Tibial nerve (tissue), 4 donors: Measurements from ENCODE around the gene ZFAND4. TPM values are rescaled to one million over a fixed set of nuclear protein-coding genes. Genes with fewer than 3 reads are reported as not detected.

Experiments used
- DNase-seq, 2 donors: peaks; one replicate each; pipeline ENCODE4 v3.0.0-alpha.2; 2019; ENCODE audit warnings: low spot score in 2 of 2
- H3K27ac ChIP-seq, 4 donors: fragments of 200-600 bp; sonication (generic) in 3 of 4; one replicate each; pipeline ENCODE4 v1.5.1; 2017 to 2019; ENCODE audit warnings: mild to moderate bottlenecking in 1 of 4
- H3K27me3 ChIP-seq, 2 donors: fragments of 200-600 bp; sonication (generic) in 1 of 2; one replicate each; pipeline versions ENCODE4 v1.5.1 to v1.6.0; 2017 to 2019
- H3K36me3 ChIP-seq, 3 donors: fragments of 200-600 bp; sonication (generic); one replicate each; pipeline ENCODE4 v1.5.1; 2018 to 2019
- H3K4me1 ChIP-seq, 4 donors: fragments of 200-600 bp; sonication (generic) in 3 of 4; one replicate each; pipeline ENCODE4 v1.5.1; 2017 to 2019
- H3K4me3 ChIP-seq, 4 donors: fragments of 200-600 bp; sonication (generic) in 3 of 4; one replicate each; pipeline ENCODE4 v1.5.1; 2017 to 2019; ENCODE audit warnings: mild to moderate bottlenecking in 1 of 4, moderate library complexity in 1 of 4
- H3K9me3 ChIP-seq, 4 donors: fragments of 200-600 bp; sonication (generic) in 3 of 4; one replicate each; pipeline ENCODE4 v1.5.1; 2017 to 2019
- EP300 ChIP-seq, 2 donors: sonication (generic); formaldehyde crosslinking; IDR thresholded peaks; one replicate each; pipeline ENCODE4 v1.6.1; 2017; ENCODE audit warnings: antibody characterized with exemption in 2 of 2, mild to moderate bottlenecking in 1 of 2
- POLR2A ChIP-seq, 2 donors: fragments of 450-650 bp; IDR thresholded peaks; one replicate each; pipeline ENCODE4 v1.6.1; 2017; ENCODE audit warnings: antibody characterized with exemption in 2 of 2, mild to moderate bottlenecking in 2 of 2, moderate library complexity in 2 of 2
- WGBS, 2 donors: methylation state at CpG; one replicate each; pipeline ENCODE4 v1.1.5; 2018; 5-methylcytosine and 5-hydroxymethylcytosine counted together
- total RNA-seq, 4 donors: library from RNA; depleted of rRNA; stranded (reverse); fragments of >200 nt; gene quantifications; one replicate each; pipeline ENCODE4 v1.1.0, GENCODE V29; 2016
- TF ChIP-seq, protein P1 (sequence below), 5 experiments: fragments of 200-600 bp in 3 of 5; fragments of 450-650 bp in 2 of 5; sonication (generic) in 3 of 5; IDR thresholded peaks; one replicate each; pipeline ENCODE4 v1.5.1; 2016 to 2019; ENCODE audit warnings: antibody characterized with exemption in 5 of 5, mild to moderate bottlenecking in 3 of 5, moderate library complexity in 2 of 5

The ZFAND4 gene
- total RNA-seq, 4 donors from 2014 or later, result 23.8 to 40.0 (median 32.1) TPM

DNA sequence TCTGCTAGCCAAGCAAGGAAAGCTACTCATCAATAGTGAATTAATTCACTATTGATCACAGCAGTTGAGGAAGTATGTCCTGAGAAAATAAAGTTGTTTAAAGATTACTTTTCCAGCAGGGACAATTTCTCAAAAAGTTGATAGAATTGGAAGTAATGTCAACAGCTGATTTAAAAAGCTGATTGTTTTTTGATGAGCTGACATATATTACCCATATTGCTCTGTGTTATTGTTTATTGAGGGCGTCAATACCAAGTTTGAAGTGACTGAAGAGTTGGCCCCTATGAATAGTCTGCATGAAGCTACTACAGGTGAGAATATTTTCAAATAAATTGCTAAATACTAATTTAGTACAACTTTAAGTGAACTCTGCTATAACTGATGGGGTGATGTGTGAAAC is 28.0 kb downstream of the ZFAND4 start:
- H3K27ac ChIP-seq, result no peak overlapping the region
- H3K36me3 ChIP-seq, result peaks cover 0 to 34% (median 0%) of the 10 kb centered on the region in 3 donors
- TF ChIP-seq, protein P1, sequence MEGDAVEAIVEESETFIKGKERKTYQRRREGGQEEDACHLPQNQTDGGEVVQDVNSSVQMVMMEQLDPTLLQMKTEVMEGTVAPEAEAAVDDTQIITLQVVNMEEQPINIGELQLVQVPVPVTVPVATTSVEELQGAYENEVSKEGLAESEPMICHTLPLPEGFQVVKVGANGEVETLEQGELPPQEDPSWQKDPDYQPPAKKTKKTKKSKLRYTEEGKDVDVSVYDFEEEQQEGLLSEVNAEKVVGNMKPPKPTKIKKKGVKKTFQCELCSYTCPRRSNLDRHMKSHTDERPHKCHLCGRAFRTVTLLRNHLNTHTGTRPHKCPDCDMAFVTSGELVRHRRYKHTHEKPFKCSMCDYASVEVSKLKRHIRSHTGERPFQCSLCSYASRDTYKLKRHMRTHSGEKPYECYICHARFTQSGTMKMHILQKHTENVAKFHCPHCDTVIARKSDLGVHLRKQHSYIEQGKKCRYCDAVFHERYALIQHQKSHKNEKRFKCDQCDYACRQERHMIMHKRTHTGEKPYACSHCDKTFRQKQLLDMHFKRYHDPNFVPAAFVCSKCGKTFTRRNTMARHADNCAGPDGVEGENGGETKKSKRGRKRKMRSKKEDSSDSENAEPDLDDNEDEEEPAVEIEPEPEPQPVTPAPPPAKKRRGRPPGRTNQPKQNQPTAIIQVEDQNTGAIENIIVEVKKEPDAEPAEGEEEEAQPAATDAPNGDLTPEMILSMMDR (IDR thresholded peaks at IDR 0.05), result no peak
- TF ChIP-seq POLR2A (IDR thresholded peaks at IDR 0.05), result no peak
- no peak for TF ChIP-seq EP300 (IDR thresholded peaks at IDR 0.05)
- no peaks in the 10 kb centered on the region for H3K27me3 ChIP-seq
- no peak overlapping the region for H3K4me3 ChIP-seq
- DNase-seq, result no peak
- no peaks in the 10 kb centered on the region for H3K9me3 ChIP-seq
- no peaks in the 10 kb centered on the region for H3K4me1 ChIP-seq
- WGBS, 2 donors, result 84 to 98% methylated on average over 1 of the region's 1 CpG

DNA sequence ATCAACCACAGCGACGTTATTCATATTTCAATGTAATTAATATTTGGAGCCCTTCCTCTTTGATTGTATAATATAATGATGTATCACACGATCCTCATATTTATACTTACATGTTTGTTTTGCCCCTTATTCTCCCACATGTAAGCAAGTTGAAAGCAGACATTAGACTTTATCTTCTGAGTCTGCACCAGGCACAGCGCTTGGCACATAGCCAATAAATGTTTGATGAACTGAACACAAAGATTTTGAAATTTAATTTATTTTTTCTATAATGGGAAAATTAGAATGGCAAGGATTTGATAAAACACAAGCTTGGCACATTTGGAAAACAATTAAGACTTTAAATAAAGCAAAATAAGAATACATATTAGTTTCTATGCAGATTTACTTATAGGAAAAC is 31.6 kb downstream of the ZFAND4 start:
- Histone ChIP-seq H3K4me1 (no peaks in the 10 kb centered on the region), H3K36me3 (peaks cover 0 to 41% (median 0%) of the 10 kb centered on the region in 3 donors), H3K27me3 (no peaks in the 10 kb centered on the region), H3K9me3 (no peaks in the 10 kb centered on the region), H3K4me3 (no peak overlapping the region), H3K27ac (no peak overlapping the region)
- TF ChIP-seq POLR2A (IDR thresholded peaks at IDR 0.05), result no peak
- TF ChIP-seq EP300 (IDR thresholded peaks at IDR 0.05), result no peak
- TF ChIP-seq, protein P1 (IDR thresholded peaks at IDR 0.05), result no peak
- WGBS, 2 donors, result 93 to 94% methylated on average over 4 of the region's 4 CpGs
- DNase-seq, result no peak

DNA sequence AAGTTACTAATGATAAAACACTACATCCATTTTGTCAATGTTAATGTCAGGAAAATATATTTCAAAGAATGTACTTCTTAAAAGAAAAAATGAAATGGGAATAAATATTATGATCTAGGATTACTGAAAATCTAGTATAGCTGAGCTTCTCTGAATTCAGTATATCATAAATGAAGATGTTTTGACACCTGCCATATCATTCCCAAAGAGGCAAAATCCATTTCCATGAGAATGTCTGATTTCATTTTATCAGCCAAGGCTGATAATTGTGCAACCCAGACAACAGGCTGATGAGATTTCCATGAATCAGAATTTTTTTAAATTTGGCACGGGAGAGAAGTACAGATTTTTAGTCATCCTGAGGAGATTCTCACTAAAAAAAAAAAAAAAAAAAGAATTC is 32.5 kb downstream of the ZFAND4 start:
- H3K4me3 ChIP-seq, result no peak overlapping the region
- 89 to 94% methylated on average over 1 of the region's 1 CpG for WGBS, 2 donors
- no peak overlapping the region for H3K27ac ChIP-seq
- no peaks in the 10 kb centered on the region for H3K27me3 ChIP-seq
- peaks cover 0 to 3% (median 0%) of the 10 kb centered on the region in 4 donors for H3K9me3 ChIP-seq
- H3K4me1 ChIP-seq, result no peaks in the 10 kb centered on the region
- no peak for DNase-seq
- peaks cover 0 to 45% (median 0%) of the 10 kb centered on the region in 3 donors for H3K36me3 ChIP-seq
- TF ChIP-seq EP300 (IDR thresholded peaks at IDR 0.05), result no peak
- TF ChIP-seq, protein P1 (IDR thresholded peaks at IDR 0.05), result no peak
- TF ChIP-seq POLR2A (IDR thresholded peaks at IDR 0.05), result no peak

GRCh38 chr10:45627412-45628048 is 45.0 kb downstream of the ZFAND4 start:
- H3K9me3 ChIP-seq, result no peaks in the 10 kb centered on the region
- H3K4me1 ChIP-seq, result no peaks in the 10 kb centered on the region

DNA sequence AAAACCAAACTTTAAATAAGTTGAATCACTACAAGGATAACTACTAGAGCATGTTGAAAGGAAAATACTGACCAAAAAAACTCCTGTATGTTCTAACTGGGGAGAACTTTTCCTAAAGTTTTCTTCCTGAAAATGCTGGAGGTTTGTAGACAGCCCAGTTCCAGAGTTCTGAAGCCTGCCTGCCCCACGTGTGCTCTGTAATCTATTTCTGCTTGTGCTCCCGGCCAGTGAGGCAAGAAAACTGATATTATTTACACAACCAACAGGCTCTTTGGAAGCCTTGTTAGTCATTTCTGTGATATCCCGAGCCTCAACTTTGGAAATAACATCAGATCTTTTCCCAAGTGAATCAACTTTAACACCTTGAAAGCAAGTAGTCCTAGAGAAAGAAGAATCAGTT is 46.7 kb downstream of the ZFAND4 start:
- DNase-seq, result no peak
- Histone ChIP-seq H3K4me3 (no peak overlapping the region), H3K4me1 (no peaks in the 10 kb centered on the region), H3K36me3 (peaks cover 0 to 35% (median 0%) of the 10 kb centered on the region in 3 donors), H3K27ac (no peak overlapping the region), H3K9me3 (no peaks in the 10 kb centered on the region), H3K27me3 (no peaks in the 10 kb centered on the region)
- WGBS, 2 donors, result 78 to 88% methylated on average over 3 of the region's 3 CpGs
- TF ChIP-seq EP300 (IDR thresholded peaks at IDR 0.05), result no peak

More at GRCh38 chr10:45627412-45628048, 45.0 kb downstream of the ZFAND4 start:
- no peak for DNase-seq
- TF ChIP-seq, protein P1 (IDR thresholded peaks at IDR 0.05), result no peak
- TF ChIP-seq POLR2A (IDR thresholded peaks at IDR 0.05) (no peak), EP300 (IDR thresholded peaks at IDR 0.05) (no peak)
- Histone ChIP-seq H3K27me3 (no peaks in the 10 kb centered on the region), H3K4me3 (no peak overlapping the region), H3K27ac (no peak overlapping the region), H3K36me3 (peaks cover 0 to 30% (median 0%) of the 10 kb centered on the region in 3 donors)
- 93 to 94% methylated on average over 5 of the region's 5 CpGs for WGBS, 2 donors
